ENCODE results near the gene KCNJ6.

KCNJ6 gene

DNA sequence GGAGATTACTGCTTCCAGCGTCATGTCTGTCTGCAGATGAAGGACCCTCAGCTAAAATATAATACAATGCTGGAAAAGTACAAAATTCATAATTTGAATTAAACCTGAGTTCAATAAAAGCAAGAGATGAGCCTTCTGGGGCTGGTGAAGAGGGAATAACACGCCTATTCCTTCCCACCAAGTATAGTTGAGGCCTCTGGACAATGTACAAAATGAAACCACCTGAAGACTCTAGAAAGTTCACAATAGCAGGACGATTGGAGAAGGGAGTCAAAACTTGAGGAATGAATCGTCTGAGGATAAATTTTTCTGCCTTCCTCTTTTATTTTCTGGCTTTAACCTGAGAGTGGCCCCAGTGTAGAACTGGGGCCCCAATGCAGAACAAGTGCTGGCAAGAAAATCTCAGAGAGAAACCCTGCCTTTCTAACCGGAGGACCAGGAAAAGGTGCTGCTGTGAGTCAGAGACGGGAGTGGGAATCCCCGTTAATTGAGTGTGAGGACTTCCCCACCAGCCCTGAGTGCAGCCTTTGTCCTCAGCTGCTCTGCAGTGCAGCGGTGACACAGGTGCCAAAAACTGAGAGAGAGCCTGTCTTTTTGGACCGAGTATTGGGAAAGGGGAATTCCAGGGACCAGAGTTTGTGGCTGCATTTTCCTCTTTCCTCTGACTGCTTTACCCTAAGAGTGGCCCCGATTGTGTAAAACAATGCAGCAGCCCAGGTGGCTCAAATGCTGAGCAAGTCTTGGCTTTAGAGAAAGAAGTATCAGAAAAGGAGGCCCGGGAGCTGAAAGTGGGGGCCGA, 284.7 kb downstream of the KCNJ6 start:
- no peak for DNase-seq

DNA sequence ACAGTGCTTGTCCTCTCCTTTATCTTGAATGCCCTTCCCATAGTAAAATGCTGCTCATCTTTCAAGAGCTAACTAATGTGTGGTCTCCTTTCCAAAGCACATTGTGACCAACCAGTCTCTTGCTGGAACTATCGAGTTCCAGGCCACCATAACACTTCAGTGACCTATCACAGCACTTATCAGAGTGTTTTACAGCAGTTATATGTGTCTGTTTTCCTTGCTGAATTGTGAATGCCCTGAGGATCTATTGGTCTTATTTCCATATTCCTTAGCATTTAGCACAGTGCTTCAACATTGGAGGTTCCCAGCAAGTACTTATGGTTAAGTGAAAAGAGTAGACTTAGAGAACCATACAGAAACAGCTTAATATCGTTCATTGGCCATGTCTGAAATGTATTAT, 285.4 kb downstream of the KCNJ6 start:
- DNase-seq, result no peak

DNA sequence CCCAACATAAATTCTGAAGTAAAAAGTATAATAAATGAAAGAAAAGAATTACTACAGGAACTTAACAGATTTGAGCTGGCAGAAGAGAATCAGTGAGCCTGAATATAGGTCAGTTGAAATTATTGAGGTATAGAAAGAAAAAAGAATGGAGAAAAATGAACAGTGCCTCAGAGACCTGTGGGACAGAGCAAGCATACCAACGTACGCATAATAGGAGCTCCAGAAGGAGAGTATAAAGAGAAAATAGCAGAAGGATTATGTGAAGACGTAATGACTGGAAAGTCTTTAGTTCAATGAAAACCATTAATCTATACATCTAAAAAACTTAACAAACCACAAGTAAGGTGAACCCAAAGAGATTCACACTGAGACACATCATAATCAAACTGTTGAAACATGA, 287.9 kb downstream of the KCNJ6 start:
- no peak for DNase-seq

DNA sequence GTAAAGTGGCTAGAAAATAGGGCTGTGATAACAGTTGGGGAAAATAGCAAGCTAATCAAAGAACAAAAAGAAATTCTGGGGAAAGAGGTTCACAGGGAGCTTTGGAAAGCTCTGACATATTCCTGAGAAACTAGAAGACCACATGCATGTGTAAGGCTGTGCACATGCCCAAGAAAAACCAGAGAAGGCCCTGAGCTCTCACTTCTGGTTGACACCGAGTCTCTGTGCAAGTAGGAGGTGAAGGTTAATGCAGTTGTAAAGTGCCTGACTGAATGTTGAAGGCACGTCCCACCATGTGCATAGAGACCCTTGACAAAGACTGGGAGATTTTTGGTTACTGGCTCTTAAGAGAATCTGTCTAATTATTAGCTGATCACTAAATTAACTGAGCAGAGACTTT, 288.7 kb downstream of the KCNJ6 start:
- no peak for DNase-seq

DNA sequence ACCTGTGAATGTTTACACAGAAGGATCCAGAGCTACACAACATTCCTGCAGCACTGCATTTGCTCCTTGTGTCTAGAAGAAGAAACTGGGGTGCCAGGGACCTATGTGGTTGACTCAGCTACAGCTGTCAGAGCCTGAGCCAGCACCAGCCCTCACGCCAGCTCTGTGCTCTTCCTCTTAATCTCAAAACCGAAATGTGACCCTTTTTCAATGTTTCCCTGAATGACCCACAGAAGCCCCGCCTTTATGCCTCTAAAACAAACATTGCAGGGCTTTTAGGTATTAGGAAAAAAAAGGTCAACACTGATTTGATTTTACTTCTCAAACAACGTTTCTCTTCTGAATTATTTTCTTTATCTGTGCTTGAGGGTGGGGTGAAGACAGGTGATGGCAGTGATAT, 289.2 kb downstream of the KCNJ6 start:
- no peak for DNase-seq

DNA sequence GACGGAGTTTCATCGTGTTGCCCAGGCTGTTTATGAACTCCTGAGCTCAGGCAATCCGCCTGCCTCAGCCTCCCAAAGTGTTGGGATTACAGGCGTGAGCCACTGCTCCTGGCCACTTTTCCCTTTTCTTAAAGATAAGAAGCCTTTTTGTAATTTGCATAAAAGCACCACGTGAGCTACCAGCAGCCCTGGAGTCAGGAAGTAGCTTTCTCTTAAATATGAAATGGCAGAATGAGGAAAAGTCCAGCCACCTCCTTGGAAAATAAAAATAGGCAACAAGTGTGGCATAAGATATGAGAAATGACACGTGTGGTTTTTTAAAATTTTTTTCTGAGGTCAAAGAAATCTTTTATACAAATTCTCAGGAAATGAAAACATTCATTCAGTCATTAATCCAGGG, 289.9 kb downstream of the KCNJ6 start:
- no peak for DNase-seq

DNA sequence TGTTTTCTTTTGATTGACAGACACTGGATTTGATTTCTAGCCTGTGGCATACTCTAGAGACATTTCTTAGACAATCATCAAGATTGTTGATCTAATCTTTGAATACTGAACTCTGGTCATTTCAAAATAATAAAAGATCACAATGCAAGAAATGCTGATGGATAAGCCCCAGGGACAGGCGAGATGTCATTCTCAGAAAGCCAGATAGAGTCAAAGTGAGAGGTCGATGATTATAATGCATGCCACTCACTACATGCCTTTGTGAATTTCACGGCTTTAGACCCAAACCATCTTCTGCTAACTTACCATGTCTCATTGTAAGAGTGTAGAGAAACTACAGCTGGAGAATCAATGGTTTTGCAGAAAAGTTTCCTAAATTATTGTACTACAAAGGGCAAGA, 292.6 kb downstream of the KCNJ6 start:
- DNase-seq, result no peak

DNA sequence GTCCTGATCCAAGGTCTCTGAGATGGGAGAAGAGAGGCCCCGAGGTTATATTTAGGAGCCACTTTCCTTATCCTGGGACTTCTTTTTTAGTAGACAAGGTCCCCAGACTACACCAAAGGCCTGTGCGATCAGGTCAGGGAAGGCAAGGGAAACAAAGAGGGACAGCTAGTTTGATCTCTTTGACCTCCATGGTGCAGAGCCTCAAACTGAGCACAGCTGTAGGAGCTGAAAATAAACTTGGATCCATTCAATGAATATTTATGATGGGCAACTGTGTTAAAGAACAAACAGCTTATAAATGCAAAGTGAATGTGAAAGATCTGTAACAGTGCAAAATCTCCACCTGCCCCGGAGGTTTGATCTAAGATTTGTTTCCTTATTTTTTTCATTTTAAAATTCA, 293.1 kb downstream of the KCNJ6 start:
- no peak for DNase-seq

DNA sequence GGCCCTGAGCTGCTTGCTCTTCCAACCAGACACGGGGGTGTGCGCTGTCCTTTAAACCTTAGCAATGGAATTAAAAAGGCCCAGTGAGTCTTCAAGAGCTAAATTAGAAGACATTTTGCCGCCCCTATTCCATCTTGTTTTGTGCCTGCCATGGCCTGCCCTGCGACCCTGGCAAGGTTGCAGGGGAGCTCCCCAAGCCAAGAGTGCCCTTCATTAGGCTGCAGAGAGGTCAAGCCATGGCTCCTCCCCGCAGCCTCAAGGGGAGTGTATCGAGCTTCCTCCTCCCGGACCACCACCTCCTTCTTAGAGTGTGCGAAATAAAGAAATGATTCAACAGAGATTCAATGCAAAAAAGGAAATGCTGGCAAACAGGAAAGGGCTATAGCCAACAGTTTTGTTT, 293.5 kb downstream of the KCNJ6 start:
- DNase-seq, result no peak

DNA sequence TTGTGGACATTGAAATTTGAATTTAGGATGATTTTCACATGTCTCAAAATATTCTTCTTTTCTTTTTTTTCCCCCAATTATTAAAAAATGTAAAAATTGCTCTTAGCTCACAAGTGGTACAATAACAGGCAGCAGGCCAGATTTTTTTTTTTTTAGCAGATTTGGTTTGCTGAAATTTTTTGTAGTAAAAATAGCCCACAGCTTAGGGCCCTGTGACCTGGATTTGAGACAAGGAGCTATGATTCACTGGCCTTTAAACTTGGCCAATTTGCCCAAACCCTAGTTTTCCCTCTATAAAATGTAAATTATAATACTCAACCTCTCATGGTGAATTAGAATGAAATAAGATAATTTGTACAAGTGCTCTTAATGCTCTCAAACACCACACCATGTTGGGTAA, 295.9 kb downstream of the KCNJ6 start:
- no peak for DNase-seq

DNA sequence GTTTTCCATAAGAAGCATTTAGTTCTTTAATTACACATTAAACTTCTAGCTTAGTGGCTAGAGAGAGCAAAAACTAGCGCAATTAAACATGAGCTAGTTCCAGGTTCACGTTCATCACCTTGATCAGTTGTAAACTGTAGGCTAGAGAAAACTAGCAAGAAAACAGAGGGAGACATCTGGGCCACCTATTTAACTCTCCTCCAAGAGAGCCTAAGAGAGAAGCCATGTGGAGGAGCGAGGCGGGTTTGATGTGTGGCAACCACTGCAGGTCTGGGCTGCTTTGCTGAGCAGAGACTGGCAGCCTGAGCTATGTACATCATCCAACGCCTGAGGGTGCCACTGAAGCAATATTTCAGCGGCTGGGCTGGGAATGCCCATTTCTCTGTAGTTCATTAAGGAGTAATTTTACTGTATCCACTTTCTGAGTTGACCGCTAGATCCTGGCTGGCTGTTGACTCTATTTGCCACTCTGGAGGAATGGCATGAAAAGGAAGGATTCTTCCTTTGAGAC, 296.7 kb downstream of the KCNJ6 start:
- no peak for DNase-seq

DNA sequence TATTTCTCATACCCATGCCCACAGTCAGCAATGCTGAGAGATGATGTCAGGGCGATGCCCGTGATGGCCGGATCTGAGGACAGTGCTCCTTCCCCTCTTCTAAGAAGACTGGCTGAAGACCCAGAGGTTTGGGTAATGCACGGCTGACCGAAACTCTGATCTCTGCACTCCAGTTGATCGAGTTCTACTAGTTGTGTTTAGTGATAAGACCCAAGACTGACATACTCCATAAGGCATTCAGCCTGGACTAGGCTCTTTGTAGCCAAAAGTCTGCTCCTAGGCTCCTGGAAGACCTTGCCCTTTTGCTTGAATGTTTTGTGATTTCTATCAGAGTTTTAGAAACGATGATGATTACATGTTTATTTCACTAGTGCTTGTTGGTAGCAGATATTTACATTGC, 298.2 kb downstream of the KCNJ6 start:
- no peak for DNase-seq

DNA sequence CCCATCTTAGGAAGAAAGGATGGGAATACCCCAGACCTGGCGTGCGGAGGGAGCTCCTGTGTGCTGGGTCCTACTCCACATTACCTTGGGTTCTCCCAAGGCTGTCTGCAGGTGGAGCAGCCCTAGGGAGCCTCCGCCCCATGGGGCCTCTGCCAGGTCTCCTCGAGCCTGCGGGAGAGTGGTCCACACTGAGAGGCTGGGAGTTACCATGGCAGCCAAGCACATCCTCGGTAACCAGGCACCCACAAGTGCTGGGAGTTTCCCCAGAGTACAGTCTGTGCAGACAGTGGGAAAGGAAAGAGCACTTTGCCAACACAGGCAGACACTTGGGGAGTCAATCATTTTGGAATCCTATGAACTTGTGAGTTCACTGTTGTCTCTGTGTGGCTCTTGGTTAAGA, 300.3 kb downstream of the KCNJ6 start:
- DNase-seq, result no peak

DNA sequence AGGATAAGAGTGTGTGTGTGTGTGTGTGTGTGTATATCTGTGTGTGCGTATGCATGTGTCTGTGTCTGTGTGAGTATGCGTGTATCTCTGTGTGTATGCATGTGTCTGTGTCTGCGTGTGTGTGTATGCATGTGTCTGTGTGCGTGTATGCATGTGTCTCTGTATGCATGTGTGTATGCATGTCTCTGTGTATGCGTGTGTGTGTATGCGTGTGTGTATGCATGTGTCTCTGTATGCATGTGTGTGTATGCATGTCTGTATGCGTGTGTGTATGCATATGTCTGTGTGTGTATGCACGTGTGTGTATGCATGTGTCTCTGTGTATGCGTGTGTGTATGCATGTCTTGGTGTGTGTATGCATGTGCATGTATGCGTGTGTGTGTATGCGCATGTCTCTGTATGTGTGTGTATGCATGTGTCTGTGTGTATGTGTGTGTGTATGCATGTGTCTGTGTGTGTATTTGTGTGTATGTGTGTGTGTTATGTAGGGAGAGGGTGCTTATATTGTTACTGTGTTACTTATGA, 301.8 kb downstream of the KCNJ6 start:
- DNase-seq, result no peak

DNA sequence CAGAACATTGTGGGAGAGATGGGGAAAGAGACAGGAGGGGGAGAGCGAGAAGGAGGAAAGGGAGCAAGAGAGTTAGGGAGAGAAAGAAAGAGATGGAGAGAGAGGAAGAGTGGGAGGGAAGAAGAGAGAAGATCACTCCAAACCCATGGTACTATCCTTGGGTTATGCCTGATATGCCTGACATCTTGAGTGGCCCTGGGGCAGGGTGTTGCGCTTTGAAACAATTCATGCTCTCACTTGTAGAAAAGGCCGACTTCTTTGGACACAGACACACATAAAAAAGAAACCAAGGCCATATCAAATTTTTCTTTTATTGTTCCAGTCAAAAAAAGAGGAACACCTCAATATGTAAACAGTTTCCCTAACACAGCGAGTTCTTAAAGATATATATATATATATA, 309.2 kb downstream of the KCNJ6 start:
- DNase-seq, result no peak

DNA sequence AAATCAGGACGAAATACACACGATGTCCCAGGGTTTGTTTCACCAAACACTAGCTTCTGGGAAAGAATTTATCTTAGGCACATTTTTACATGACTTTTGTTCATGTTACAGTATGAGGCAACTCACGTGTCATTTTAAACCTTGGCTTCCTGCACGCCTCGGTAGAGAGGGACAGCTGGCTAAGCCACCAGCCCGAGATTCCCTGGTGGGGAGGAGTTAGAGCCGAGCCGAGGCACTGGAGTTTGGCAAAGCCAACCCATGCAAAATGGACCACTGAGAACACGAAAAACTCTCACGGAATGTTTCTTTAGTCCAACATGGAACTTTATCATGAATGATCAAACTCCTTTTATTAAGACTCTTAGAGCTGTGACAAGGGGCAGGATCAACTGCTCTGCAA, 309.7 kb downstream of the KCNJ6 start:
- no peak for DNase-seq

DNA sequence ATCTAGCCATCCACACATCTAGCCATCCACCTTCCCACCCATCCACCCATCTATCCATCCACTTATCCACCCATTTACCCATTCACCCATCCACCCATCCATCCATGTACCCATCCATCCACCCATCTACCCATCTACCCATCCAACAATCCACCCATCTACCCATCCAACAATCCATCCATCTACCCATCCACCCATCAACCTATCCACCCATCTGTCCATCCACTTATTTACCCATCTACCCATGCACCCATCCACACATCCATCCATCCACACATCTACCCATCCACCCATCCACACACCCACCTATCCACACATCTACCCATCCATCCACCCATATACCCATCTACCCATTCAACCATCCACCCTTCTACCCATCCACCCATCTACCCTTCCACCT, 311.3 kb downstream of the KCNJ6 start:
- DNase-seq, result no peak

DNA sequence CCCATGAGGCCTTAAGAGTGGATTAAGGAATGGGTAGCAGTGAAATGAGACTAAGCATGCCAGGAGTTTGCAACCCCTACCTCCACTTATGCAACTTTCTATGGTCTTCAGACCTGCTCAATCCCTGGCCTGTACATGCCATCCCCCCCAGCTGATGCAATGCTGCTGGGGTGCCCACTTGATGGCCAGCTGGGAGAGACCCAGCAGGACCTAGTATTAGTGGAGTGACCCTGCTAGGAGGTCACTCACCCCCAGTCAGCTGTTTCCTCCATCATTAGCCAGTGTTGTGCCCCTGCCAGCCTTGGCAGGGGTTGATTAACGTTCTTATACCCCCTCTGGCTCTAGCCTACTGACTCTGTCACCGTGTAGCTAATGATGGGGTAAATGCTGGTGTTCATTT, 313.1 kb downstream of the KCNJ6 start:
- DNase-seq, result no peak

DNA sequence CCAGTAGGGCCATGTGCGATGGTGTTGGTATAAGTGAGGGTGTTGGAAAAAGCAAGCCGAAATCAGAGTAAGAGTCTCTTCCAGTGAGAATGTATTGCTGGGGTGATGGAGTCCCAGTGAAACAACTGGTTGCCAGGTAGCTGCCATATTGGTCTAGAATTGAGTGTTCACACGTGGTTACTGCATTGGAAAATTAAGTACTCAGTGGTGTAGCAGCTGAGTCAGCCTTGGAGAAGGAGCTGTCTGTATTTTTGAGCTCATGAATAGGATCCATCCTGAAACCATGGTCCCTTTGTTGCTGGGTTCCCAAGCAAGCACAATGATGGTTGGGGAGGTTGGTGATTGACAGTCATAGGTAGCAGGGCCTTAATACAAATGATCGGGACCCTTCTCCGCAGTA, 314.3 kb downstream of the KCNJ6 start:
- no peak for DNase-seq

DNA sequence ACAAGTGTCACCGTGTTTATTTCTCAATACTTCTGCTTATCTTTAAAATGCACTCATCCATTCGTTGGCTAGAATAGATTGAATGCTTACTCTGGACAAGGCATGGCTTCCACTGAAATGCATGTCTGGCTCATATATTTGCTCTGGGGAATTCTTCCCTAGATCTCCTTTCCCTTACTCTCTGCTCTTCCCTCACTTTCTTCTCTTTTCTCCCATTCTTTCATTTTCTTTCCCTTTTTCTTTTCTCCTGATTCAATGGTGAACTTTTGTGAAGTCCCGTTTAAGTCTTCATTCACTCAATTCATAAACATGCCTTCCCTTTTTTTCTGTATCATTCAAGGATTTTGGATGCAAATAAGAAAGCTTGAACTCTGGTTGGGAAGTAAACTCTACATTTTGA, 315.2 kb downstream of the KCNJ6 start:
- no peak for DNase-seq

DNA sequence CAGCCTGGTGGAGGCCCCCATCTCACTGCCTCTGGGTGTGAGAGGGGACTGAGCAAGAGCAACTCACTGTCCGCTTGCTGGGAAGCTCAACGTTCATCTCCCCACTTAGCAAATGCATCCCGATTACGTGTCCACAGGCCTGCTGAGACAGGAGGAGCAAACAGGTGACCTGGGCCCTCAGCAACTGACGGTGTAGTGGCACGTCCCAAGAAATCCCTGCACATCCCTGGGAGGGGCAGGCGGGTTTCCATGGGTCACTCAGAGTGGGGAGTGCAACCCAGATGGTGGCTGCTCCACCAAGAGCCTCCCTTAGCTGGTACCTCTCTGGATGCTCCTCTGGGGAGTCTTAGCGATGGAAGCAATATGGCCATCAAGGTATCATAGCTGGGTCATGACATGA, 320.3 kb downstream of the KCNJ6 start:
- DNase-seq, result no peak

DNA sequence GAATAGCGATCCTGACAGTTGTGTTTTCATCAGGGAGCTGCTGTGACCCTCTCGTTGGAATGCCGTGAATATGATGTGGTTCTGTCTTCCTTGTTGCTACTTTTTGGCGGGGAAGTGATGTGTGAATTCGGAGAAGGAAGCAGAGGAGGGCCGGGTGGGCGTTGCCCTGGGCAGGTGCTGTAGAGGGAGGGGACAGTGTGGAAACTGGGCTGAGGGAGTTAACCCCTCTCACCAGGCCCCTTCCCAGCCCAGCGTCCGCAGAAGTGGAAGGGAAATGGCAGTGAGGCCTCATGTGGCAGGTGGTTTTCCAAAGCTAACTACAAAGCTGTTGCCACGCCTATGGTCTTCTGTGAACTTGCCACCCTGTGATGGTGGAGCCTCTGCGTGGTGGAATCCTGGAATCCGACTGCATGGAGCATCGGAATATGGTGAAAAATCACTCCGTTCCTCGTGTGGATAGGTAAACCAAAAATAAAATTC, 321.7 kb downstream of the KCNJ6 start:
- no peak for DNase-seq

DNA sequence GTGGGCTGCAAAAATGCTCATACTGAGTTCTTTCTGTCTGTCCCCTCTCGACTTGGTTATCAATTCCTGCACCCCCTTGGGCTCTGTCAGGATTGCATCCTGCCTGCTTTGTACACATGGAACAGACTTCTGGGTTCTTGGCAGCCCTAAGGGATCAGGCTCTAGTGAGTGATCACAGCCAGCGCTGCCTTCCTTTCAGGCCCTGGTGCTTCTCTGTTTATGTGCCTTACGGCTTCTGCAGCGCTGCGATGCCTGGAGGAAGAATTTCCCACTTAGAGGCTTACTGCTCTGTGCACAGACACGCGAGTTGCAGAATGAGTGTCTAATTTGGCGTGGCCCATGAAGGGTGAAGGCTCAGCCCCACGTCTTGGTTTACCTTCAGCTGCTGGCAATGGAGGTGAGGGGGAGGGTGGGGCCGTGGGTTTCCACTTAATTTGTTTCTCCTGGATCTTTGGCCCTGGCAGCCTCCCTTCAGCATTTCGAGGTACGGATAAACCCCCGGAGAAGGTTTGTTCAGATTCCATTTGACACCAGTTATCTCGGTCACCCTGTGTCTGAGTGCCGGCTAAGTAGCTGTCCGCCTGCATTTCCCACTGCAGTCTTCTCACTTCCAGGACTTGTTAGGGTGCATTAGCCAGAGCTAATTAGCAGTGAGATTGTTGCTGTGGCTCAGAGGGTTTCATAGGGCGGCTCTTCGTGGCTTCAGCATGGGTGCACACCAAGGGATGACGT, 322.4 kb downstream of the KCNJ6 start:
- no peak for DNase-seq

DNA sequence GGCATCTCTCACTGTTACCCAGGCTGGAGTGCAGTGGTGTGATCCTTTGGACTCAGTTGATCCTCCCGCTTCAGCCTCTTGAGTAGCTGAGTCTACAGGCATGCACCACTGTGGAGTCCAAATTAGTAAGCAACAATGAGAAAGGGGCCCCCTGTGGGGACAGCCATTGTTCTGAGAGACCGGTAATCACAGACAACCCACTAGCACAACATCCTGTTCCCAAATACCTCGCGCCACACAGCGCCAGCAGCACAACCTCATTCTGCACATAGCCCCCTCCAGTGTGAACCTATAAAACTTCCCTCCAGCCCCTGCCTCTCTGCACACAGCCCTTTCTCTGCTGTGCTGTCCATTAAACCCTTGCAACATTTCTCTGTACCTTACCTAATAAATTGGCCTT, 323.2 kb downstream of the KCNJ6 start:
- DNase-seq, result no peak

All from activated gamma-delta T cell treated with Interleukin-2 at 50 U/mL for 16 hours (primary cell).